OCI-M2 (cell line): ENCODE measurements around the gene HSPA9.

Experiments
- DNase-seq: peaks from one replicate; lab custom pipeline; 2025; ENCODE audit not compliant: unreplicated experiment; lab: John Stamatoyannopoulos, UW

HSPA9 gene

DNA sequence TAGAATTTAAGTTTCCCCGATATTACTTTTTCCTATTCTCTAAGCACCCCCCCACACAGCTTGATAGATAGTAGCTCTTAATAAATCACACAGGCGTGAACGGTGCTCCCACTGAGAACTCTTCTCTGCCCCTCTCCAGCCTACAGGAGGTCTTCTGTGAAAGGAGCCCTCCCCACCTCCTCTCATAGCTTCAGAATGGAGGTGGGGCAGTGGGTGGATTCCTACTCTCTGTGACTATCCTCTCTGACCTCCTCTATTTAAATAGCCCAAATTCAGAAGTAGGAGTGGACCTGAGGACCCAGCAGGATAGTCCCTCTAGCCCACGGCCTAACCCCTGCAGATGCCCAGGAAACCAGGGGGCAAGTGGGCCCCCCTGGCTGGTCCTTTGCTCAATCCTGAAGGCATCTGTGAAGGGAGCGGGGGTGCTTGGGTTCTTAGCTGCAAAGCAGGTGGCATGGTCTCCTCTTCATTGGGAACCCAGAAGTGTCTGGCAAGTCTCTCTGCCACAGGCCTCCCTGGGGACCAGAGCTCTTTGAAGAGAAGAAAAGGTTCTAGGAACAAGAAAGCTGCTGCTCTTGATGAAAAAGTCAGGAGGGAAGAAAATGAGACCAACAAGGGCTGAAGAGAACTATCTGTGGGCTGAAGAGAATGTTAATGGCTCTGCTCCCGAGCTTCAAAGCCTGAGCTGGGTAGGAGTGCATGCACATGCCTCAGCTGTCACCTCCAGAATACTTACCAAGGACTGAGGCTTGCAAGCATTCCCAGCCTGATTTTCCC lies 21.1 kb upstream of the HSPA9 start:
- no peak for DNase-seq

DNA sequence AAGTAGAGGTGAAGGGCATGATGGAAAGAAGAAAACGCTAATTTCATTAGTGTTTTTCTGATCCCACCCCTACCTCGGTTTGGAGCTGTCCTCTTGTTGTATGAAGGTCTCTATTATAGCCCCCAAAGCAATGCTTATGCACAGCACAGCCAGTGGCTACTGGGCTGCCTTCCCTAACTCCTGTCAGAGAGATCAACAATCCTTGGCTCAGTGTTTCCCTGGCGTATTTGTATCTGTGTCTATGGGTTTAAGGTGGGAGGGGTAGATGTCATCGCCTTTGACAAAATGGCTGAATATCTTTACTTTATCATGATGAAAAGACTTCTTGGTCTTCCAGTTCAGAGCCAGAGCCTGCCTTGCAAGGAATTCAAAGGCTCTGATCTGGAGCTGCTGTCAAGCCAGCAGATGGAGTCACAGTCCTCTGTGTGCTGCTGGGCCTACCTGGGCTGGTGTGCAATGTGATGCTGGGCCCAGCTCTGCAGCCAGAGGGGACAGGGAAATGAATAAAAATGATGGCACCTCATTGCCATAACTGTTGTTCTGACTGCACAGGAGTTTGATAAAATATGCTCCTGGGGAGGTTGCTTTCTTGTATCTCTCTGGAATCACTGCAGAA lies 20.1 kb upstream of the HSPA9 start:
- no peak for DNase-seq

DNA sequence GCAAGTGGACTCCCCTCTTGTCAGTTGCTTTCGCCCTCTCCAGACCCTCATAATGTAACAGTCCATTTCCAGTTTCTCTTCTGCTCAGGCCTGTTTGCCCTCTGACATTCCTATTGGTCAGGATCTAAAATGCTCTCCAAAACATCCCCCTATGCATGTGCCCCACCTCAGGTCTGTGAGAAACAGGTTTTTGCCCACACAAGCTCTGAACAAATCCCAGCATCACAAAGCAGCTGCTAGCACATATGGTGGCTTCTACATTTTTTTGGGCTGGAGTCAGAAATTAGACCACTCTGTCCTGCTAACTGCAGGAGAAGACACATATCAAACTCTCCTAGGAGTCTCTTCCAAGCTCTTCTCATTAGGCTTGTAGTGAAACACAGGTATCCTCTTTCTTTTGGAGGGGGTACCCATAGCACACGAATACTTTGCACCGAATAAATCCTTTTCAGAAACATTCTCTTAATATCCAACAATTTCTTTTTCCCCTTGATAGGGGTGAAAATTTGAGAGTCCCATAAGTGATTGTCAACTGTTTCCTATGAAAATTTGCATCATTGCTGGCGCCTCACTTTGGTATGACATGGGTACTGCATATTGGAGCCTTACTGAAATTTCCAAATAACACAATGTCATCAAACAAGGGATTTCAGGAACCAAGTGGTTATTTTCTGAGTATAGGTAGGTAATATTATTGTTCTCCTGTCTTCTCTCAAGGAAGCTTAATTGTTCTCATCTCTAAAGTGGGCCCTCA lies 19.3 kb upstream of the HSPA9 start:
- no peak for DNase-seq

DNA sequence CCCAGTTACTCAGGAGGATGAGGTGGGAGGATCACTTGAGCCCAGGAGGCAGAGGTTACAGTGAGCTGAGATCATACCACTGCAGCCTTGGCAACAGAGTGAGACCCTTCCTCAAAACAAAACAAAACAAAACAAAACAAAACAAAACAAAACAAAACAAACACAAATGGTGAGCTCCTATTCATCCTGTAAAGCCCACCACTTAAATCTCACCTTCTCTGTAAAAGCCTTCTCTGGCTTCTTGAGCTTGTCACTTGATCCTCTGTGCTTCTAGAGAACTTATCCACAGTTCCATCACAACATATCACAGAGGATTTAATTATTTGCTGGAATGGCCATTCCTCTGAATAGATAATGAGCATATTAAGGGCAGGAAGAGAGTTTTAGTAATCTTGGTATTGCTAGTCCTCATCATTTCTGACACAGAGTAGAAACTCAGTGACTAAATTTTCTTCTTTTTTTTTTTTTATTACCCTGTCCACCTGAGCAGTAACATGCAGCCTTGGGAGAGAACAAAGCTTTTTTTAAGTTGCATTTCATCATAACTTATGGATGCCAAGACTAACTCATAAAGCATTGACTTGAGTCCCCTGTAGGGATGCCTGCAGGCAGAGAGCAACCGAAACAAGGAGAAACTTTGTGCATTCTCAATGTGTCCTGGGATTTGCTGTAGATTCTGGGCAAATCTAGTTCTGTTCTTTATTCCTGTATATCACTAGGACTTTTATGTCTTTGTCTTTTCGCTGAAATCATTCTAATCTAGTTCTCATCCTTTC lies 13.0 kb upstream of the HSPA9 start:
- no peak for DNase-seq

DNA sequence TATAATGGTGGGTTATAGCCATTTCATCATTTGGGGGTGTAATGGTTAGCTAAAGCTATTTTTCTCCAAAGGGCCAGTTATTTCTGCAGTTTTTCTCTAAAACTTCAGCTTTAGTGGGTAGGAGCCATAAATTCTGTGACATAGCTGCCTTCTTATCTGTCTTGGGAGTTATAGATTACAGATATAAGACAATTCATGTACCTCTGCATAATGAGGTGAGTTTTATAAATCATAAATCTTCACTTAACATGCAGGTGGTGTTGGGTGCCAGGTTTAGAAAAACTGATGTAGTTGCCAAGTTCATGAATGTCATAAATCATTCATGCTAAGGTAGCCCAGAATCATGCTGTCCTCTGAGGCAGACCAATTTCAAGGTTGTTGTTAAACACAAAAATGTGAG lies 10.0 kb upstream of the HSPA9 start:
- DNase-seq: no peak

DNA sequence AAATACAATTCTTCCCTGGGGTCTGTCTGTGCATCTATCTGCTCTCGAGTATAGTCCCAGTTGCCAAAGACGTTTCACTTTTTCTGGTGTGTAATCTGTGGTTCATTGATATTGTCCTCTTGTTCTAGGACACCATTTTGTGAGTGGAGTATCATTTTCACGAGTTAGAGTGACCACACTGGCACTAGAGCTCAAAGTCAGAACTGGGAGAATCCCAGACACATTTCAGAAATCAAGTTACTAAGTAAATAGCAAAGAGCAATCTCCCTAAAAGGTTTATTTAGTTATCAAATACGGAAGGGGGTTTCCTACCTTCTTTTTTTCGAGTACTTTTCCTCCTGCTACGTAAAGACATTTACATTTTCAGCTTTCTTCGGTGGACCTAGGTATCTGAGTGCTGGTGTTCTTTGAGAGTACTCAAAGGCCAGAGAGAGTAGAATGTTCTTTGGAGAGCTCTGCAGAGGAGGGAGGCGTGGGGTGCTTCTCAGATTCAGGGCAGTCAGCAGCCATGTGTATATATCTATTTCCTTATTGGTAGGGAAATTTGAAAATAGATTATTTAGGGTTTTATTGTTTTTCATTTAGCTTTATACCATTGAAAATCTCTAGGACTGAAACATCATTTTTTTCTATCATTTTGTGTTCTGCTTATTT lies 8.9 kb upstream of the HSPA9 start:
- DNase-seq: no peak

DNA sequence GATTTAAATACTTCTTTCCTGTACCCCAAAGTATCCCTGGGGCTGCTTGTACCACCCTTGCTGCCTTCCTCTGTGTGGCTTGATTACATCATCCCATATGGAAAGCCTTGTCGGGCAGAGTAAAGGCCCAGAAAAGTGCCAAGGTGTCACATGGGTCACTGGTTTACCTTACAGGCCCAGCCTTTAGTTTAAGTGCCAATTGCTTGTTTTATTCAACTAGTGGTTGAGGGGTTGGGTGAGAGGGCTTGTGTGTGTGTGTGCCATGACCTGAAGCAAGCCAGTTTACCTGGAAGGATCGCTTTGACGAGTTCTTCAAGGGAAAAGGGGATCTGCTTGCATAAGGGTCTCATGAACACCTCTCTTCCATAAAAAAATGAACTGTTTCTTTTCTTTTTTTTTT lies 7.8 kb upstream of the HSPA9 start:
- DNase-seq: no peak

DNA sequence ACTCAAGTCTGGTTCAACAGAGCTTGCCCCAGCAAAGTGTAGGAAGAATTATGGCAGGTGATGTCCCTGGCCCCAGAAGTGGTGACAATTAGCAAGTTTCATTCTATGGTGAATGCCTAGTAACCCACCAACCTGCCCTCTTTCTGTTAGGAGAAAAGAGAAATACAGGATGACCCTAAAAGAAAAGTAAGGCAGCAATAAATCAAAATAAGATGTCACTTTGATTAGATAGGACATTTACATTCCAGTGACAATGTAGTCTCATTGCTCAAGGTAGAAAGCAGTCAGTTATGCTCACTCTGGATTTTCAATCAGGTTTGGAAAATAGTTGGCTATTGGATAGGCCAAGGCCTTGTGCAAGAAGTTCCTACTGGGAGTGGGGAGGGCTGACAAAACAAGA lies 5.6 kb upstream of the HSPA9 start:
- no peak for DNase-seq

DNA sequence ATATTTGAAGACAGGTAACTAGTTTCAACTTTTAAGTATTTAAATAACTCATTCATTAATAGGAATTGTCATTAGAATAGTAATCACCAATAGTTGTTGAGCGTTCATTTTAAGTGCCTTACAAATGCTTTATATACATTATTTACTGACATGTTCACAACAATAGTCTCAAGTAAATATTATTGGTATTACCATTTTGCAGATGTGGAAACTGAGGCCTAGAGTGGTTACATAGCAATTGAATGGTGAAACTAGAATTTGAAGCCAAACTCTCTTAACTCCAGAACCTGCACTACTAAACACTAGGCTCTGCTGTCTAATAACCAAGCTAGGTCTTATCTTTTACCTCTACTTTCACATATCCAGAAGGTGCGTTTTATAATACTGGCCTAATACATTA lies 4.8 kb upstream of the HSPA9 start:
- no peak for DNase-seq

DNA sequence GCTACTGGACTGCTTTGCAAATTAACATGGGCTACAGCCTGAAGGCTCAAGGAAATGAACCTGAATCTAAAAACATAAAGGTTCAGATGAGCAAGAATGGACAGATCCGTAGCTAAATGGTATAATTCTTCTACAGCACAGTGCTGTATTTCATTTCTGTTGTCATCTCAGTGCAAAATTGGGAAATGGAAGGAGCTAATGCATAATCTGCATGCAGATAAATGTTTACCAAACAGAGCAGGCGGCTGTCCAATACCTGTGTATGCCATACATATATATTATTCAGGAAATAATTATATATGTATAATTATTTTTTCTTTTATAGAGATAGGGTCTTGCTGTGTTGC lies 4.3 kb upstream of the HSPA9 start:
- no peak for DNase-seq

DNA sequence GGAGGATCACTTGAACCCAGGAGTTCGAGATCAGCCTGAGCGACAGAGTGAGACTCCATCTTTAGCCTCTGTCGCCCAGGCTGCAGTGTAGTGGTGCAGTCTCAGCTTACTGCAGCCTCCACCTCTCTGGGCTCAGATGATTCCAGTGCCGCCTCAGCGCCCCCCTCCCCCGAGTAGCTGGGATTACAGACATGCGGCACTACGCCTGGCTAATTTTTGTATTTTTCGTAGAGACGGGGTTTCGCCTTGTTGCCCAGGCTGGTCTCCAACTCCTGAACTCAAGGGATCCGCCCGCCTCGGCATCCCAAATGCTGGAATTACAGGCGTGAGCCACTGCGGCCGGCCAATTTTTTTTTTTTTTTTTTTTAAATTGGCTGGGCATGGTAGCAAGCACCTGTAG lies 2.3 kb upstream of the HSPA9 start:
- no peak for DNase-seq

DNA sequence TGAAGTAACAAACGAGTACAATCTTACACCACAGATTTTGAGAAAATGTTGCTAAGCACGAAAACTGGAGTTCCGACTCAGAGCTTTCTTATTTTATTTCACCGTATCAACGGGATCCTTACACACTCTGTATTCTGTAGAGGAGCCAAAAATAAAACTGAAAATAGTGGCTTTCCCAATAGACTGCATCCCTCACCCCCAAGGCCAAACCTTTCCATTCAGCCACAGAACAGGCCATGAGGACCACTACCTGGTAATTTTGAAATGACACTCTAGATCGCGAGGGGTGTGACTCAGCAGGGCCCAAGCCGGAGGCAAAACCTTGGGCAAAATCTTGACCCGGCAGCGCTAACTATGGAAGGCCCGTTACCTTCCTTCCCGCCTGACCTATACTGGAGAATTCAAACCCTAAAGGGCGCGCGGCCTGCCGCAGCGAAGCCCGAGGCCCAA lies 432 bp downstream of the HSPA9 start:
- no peak for DNase-seq

DNA sequence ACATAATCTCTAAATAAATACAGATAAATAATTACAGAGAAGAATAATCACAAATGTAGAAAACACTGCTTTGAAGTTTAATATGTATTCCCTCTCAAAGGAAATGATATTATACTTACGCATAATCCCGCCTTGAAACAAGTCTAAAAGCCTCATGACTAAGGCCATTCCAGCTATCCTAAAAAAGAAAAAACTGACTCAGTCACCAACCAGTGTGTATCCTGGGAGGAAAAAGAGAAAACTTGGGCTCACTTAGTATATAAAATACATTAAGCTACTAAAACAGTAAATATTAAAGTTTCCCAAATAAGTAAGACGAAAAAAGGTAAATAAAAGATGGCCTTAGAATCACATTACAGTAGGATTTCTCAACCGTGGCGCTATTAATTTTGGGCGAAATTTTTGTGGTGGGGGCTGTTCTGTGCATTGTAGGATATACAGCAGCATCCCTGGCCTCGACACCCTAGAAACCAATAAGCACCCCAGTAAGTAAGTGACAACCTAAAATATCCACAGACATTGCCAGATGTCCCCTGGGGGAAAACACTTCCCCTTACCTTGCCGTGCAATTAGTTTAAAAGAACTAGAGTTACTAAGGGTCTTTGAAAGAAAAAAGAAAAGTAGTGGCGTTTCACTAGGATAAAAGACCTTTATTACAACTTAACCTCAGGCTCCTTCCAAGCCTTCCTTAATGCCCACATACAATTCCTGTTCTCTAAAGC lies 1.1 kb downstream of the HSPA9 start:
- no peak for DNase-seq

DNA sequence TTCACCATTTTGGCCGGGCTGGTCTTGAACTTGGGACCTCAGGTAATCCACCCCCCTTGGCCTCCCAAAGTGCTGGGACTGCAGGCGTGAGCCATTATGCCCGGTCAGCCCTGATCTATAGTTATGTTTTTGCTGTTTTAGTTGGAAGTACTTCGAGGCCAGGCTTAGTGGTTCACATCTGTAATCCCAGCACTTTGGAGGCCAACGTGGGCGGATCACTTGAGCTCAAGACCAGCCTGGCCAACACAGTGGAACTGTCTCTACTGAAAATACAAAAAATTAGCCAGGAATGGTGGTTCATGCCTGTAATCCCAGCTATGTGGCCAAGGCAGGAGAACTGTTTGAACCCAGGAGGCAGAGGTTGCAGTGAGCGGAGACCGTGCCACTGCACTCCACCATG lies 2.0 kb downstream of the HSPA9 start:
- no peak for DNase-seq

DNA sequence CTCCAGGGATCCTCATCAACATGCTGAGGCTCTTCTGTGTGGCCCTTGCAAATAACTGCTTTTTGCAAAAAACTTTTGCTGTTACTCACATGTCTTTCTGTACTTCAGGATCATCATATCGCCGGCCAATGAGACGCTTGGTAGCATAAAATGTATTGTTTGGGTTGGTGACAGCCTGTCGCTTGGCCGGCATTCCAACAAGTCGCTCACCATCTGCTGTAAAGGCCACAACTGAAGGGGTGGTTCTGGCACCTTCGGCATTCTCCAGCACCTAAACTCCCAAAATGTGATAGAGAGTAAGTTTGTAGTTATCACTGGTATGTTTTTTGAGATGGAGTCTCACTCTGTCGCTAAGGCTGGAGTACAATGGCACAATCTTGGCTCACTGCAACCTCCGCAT lies 4.3 kb downstream of the HSPA9 start:
- DNase-seq: no peak

DNA sequence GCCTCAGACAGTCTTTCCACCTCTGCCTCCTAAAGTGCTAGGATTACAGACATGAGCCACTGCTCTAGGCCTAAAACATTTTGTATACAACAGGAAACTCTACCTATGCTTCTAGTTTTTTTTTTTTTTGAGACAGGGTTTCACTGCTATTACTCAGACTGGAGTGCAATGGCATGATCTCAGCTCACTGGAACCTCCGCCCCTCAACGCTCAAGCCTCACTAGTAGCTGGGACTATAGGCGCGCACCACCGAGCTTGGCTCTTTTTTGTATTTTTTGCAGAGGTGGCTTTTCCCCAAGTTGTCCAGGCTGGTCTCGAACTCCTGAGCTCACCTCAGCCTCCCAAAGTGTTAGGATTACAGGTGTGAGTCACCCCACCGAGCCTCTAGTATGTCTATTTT lies 5.4 kb downstream of the HSPA9 start:
- DNase-seq: no peak

DNA sequence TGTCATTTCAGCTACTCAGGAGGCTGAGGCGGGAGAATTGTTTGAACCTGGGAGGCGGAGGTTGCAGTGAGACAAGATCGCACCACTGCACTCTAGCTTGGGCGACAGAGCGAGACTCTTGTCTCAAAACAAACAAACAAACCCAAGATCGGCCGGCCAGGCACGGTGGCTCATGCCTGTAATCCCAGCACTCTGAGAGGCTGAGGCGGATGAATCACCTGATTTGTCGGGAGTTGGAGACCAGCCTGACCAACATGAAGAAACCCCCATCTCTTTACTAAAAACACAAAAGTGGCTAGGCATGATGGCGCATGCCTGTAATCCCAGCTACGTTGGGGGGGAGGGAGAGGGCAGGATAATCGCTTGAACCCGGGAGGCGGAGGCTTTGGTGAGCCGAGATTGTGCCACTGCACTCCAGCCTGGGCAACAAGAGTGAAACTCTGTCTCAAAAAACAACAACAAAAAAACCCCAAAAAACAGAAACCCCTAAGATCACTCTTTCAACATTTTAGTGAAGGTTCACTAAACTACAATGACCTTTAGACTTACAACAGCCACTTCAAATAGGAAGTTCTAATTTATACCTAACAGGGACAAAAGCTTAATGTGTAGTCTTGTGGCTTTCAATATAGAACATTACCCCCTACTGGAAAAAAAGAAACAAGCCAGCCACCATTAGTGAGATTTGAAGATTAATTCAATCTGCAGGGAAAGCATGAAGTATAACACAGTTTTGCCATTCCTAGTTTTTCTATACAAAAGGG lies 7.0 kb downstream of the HSPA9 start:
- no peak for DNase-seq

DNA sequence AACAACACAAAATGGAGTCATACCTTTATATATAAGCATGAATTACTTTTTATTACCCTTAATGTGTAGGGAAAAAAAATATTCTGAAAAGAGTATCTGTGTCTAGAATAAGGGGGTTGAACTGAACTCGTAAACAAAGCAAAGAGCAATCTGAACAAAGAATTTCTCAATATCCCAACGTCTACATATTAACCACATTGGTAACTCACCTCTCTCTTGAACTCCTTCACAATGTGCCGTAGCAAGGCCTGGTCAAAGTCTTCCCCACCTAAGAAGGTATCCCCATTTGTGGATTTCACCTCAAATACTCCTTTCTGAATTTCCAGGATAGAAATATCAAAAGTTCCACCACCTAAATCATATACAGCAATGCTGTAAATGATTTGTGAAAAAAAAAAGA lies 8.4 kb downstream of the HSPA9 start:
- DNase-seq: no peak

DNA sequence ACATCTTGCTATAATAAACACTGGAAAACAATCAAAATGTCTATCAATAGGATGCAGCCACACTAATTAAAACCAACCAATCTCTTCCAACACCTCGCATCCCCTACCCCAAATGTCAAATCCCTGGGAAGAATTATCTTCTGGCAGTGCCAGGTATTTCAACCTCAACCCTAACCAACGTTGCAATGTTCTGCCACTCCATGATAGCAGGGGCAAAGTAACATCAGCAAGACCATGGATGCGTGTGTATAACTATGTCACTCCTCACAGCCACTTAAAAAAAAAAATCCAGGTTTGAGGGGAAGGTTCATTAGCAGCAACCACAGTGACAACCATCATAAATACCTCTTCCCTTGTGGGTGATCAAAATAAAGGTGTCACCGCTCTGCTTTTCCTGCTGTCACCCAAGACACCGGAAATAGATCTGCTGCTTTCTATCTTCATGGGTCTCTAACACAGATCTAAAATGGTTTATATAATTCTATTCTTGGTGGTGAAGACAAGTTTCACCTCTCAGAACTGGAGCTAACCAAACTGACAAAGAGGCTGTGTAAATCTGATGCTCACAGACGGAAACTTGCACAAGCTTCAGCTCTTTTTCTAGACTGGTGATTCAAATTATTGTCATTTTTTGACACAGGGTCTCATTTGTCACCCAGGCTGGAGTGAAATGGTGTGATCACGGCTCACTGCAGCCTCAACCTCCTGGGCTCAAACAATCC lies 9.9 kb downstream of the HSPA9 start:
- no peak for DNase-seq
